GM21526 (cell line): ENCODE data around the gene CCDC63.
"Not testable (repeated sequence)": the region's sequence is repeated elsewhere in the genome, so short reads cannot be mapped to it uniquely, and the experiment has no call there.

ENCODE experiments used
- ATAC-seq: cut with Tn5 transposase; IDR thresholded peaks from one replicate; pipeline ENCODE4 v1.9.1; 2021; ENCODE audit warnings: moderate library complexity; ENCODE audit not compliant: unreplicated experiment, low FRiP score

The CCDC63 gene

GRCh38 chr12:110943373-110943772, 96.6 kb downstream of the CCDC63 start:
- ATAC-seq = no peak

- no peak for ATAC-seq
Observed at GRCh38 chr12:110948041-110948440, 101.3 kb downstream of the CCDC63 start.

GRCh38 chr12:110950466-110950865, 103.7 kb downstream of the CCDC63 start:
- ATAC-seq = not testable (repeated sequence)

- ATAC-seq = not testable (repeated sequence)
Observed at GRCh38 chr12:110950867-110951266, 104.1 kb downstream of the CCDC63 start.
